NCI-H2171 treated with DMSO at 0.1 percent for 48 hours (cell line): ENCODE measurements around the gene YWHAH.
"Not testable (repeated sequence)": the region's sequence is repeated elsewhere in the genome, so short reads cannot be mapped to it uniquely, and the experiment has no call there.

Experiments used
- DNase-seq: peaks from one replicate; lab custom pipeline; 2025; lab: John Stamatoyannopoulos, UW

Gene YWHAH

GRCh38 chr22:31981976-31982375 is 37.6 kb downstream of the YWHAH start:
- not testable (repeated sequence) for DNase-seq

DNA sequence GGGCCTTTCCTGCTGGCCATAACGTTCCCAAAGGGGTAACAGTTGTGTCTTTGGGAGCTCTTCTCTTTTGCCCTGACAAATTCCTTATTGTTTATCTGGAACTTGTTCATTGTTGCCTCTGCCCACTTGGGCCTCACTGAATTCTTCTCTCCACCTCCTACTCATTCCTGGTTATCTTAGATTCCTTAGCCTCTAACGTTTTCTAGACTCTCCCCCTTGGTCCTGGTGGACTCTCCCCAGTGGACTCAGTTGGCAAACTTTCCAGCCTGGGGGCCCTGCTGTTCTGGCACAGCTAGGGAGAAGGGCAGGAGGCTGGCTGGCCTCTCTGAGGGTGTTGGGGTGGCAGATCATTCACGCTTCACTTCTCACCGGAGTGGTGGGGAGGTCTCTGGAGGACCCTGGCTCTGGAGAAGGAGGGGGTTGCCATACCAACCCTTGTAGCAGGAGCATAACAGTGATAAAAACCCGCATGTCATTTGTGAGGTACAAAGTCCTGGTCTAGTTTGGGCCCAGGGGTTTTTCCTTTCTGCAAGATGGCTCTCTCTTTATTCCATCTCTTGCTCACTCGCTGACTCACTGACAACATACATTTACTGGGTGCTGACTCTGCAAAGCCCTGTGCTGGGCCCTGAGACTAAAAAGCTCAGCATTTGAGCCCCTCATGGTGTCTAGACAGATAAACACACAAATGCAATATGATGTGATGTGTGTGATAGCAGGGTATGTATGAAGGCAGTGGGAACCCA is 39.7 kb downstream of the YWHAH start:
- DNase-seq, result no peak

GRCh38 chr22:31987218-31987617 is 42.9 kb downstream of the YWHAH start:
- DNase-seq, result no peak

DNA sequence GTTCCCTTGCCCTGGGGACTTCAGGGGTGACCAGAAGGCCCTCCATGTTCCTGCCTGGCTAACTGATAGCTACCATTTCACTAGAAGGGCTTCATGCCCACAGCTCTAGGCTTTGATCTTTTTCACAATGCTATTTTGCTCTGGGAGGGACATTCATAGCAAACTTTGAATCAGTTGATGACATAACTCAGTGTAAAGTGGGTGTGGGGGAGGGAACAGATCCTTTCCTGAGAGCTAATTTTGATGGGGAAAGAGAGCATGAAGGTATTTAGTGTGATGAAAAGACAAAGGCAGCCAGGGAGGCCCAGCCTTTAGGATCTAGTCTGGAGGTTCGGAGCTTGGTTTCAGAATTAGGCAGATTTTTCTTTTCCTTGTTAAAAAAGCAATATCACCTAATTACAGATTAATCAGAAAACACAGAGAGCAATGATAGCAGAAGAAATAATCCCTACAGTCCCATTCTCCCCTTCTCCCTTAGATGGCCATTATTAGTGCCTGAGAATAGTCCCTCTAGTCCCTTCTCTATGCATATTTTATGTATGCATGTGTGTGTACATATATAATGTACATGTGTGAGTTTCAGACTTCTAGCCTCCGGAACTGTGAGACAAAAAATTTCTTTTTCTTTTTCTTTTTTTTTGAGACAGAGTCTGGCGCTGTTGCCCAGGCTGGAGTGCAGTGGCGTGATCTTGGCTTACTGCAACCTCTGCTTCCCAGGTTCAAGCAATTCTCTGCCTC is 46.9 kb downstream of the YWHAH start:
- no peak for DNase-seq

GRCh38 chr22:31995046-31995445 is 50.7 kb downstream of the YWHAH start:
- DNase-seq, result peak; percentile 10

DNA sequence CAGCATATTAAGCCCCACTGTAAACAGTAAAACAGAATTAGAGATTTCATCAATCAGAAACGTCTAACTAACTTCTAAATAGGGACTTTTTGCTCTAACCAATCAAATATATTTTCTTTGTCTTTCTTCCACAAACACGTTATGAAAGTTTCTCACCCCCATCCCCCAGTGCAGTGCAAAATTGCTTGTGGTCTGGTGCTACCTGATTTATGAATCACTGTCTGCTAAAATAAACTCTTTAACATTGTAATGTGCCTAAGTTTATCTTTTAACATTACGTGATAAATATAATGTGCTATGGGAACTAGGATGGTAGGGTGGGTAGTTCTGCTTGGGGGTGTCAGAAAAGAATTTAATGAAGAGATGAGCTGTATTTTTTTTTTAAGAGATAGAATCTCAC is 51.5 kb downstream of the YWHAH start:
- DNase-seq, result no peak

- no peak for DNase-seq
Observed at GRCh38 chr22:31998784-31999385, 54.5 kb downstream of the YWHAH start.

DNA sequence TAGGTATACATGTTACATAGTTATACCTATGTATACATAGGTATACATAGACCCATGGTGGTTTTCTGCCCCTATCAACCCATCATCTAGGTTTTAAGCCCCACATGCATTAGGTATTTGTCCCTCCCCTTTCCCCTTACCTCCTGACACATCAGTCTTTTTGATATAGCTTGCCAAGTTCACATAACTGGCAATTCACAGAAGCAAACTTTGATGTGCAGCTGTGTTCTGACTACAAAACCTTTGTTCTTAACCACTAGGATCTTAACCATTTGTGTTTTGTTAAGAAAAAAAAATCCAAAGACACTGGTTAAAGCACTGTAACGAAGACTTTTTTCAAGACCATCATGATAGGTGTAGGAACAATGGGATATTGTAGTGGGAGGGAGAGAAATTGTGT is 55.8 kb downstream of the YWHAH start:
- no peak for DNase-seq

DNA sequence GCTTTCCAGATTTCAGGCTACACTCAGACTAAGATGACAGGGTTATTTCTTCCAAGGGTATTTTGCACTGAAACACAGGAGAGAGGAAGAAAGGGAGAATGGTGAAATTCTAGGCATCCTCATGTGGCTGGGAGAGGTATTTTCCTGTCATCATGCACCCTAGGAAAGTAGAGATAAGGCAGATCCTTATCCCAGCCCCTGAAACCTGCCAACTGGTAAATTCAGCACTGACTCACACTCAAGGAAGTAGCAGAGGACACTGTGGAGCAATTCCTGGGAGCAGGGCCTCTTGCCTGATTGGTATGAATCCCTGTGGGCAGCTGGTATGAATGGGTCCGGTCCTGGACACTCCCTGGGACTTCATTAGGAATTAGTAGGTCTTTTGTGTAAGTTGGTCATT is 61.1 kb downstream of the YWHAH start:
- DNase-seq, result no peak
